HepG2 (cell line): ENCODE results near the gene FYB1. TPM values are rescaled to one million over a fixed set of nuclear protein-coding genes. Genes with fewer than 3 reads are reported as not detected.

Experiments
- ATAC-seq: fragments of 200-7000 bp; cut with Tn5 transposase; 3 replicates; pipeline ENCODE4 v1.9.1; 2020; ENCODE audit warnings: mild to moderate bottlenecking, moderate library complexity
- BruUV-seq: library from RNA; stranded (reverse); fragments of 400-500 nt; replicated peaks from 2 replicates; lab custom pipeline; 2021; lab: Mats Ljungman, UMichigan
- CTCF ChIA-PET: fragments of 300-600 bp; formaldehyde crosslinking; extraction: SDS; loops from one replicate; lab custom pipeline; 2021; ENCODE audit warnings: low total read pairs, inconsistent platforms, low intra/inter-chr PET ratio; lab: Yijun Ruan, JAX
- POLR2A ChIA-PET: fragments of 350-600 bp; sonication (Branson Sonifier 250); formaldehyde crosslinking; loops from one replicate; lab custom pipeline; 2020; ENCODE audit warnings: antibody characterized with exemption, inconsistent platforms; lab: Yijun Ruan, JAX
- DNase-seq: peaks from one replicate; pipeline ENCODE4 v3.0.0-alpha.2; 2015; ENCODE audit warnings: low spot score
- FAIRE-seq: peaks from 3 replicates; lab custom pipeline; 2011; peaks lifted over from hg19 to GRCh38; lab: Jason Lieb, UNC
- H2AFZ ChIP-seq: one replicate; pipeline ENCODE4 v1.6.1; 2011; ENCODE audit warnings: low read length, inconsistent platforms
- H3K27ac ChIP-seq: fragments of 300-600 bp; 3 replicates; pipeline ENCODE4 v1.8.0; 2011; ENCODE audit warnings: mixed run types, mild to moderate bottlenecking, mixed read lengths, low read length, inconsistent platforms; ENCODE audit not compliant: insufficient read depth; ENCODE audit errors: extremely low read length
- H3K27me3 ChIP-seq, 2 experiments: fragments of 200-600 bp in 1 of 2; 2 replicates in 1 of 2; 3 replicates in 1 of 2; pipeline versions ENCODE4 v1.6.0 to v1.8.0; 2011; ENCODE audit warnings: low read length in 2 of 2, mild to moderate bottlenecking in 2 of 2, moderate library complexity in 2 of 2, inconsistent platforms in 1 of 2; ENCODE audit not compliant: insufficient read depth in 2 of 2, control insufficient read depth in 1 of 2
- H3K36me3 ChIP-seq, 2 experiments: fragments of 200-600 bp in 1 of 2; replicated peaks in 1 of 2; 2 replicates in 1 of 2; 3 replicates in 1 of 2; pipeline versions ENCODE4 v1.5.1 to v1.8.0; 2011; ENCODE audit warnings: low read length in 2 of 2, inconsistent platforms in 1 of 2; ENCODE audit not compliant: insufficient read depth in 2 of 2, control insufficient read depth in 1 of 2
- H3K4me1 ChIP-seq: 2 replicates; pipeline ENCODE4 v1.5.1; 2012; ENCODE audit warnings: low read length, inconsistent platforms; ENCODE audit not compliant: insufficient read depth
- H3K4me2 ChIP-seq: 2 replicates; pipeline ENCODE4 v1.6.0; 2011; ENCODE audit warnings: low read depth, low read length, inconsistent platforms
- H3K4me3 ChIP-seq, 3 experiments: fragments of 200-600 bp in 1 of 3; sonication (generic), shearing (Covaris generic) in 1 of 3; replicated peaks in 1 of 3; 2 replicates each; pipeline ENCODE4 v1.5.1; 2011 to 2016; ENCODE audit warnings: low read length in 3 of 3, inconsistent platforms in 2 of 3, low read depth in 2 of 3, mild to moderate bottlenecking in 2 of 3, control low read depth in 1 of 3, mixed read lengths in 1 of 3; ENCODE audit not compliant: insufficient read depth in 1 of 3
- H3K79me2 ChIP-seq: one replicate; pipeline ENCODE4 v1.6.1; 2011; ENCODE audit warnings: low read length, inconsistent platforms; ENCODE audit not compliant: insufficient read depth
- H3K9ac ChIP-seq: 2 replicates; pipeline ENCODE4 v1.6.0; 2011; ENCODE audit warnings: mild to moderate bottlenecking, low read depth, low read length, inconsistent platforms; ENCODE audit not compliant: insufficient read depth
- H3K9me3 ChIP-seq: 2 replicates; pipeline ENCODE4 v1.5.1; 2012; ENCODE audit warnings: mild to moderate bottlenecking, low read length
- H4K20me1 ChIP-seq: 2 replicates; pipeline ENCODE4 v1.6.0; 2011; ENCODE audit warnings: inconsistent platforms, mild to moderate bottlenecking, low read length, moderate library complexity; ENCODE audit not compliant: insufficient read depth
- ATRX ChIP-seq: sonication (generic); formaldehyde crosslinking; IDR thresholded peaks from 2 replicates; pipeline ENCODE4 v1.4.0; 2020; ENCODE audit warnings: missing genetic modification reagents, borderline replicate concordance
- HDAC1 ChIP-seq: sonication (generic); formaldehyde crosslinking; IDR thresholded peaks from 2 replicates; pipeline ENCODE4 v1.5.1; 2020; ENCODE audit warnings: mild to moderate bottlenecking, missing genetic modification reagents
- HMG20A ChIP-seq: IDR thresholded peaks from 2 replicates; pipeline ENCODE4 v1.6.1; 2016; ENCODE audit warnings: borderline replicate concordance
- HNRNPK ChIP-seq: fragments of 200-400 bp; formaldehyde crosslinking; IDR thresholded peaks from 2 replicates; pipeline ENCODE4 v1.6.1; 2018; ENCODE audit warnings: low read length, low read depth, moderate library complexity, mild to moderate bottlenecking; ENCODE audit not compliant: poor library complexity, severe bottlenecking
- KLF11 ChIP-seq: IDR thresholded peaks from 2 replicates; pipeline ENCODE4 v1.6.1; 2016; ENCODE audit warnings: missing compliant biosample characterization
- TEF ChIP-seq: sonication (generic); formaldehyde crosslinking; IDR thresholded peaks from 2 replicates; pipeline ENCODE4 v1.5.0; 2020; ENCODE audit warnings: missing genetic modification reagents
- ZBTB1 ChIP-seq: sonication (generic); formaldehyde crosslinking; IDR thresholded peaks from 2 replicates; pipeline ENCODE4 v1.4.0; 2020; ENCODE audit warnings: missing genetic modification reagents, borderline replicate concordance
- ZBTB7B ChIP-seq: sonication (generic); formaldehyde crosslinking; IDR thresholded peaks from 2 replicates; pipeline ENCODE4 v1.4.0; 2020; ENCODE audit warnings: missing genetic modification reagents
- ZKSCAN8 ChIP-seq: IDR thresholded peaks from 2 replicates; pipeline ENCODE4 v1.6.1; 2016; ENCODE audit warnings: borderline replicate concordance, missing genetic modification reagents, missing compliant biosample characterization
- ZNF225 ChIP-seq: sonication (generic); formaldehyde crosslinking; IDR thresholded peaks from 2 replicates; pipeline ENCODE4 v1.4.0; 2020; ENCODE audit warnings: mild to moderate bottlenecking, missing genetic modification reagents
- ZNF430 ChIP-seq: sonication (generic); formaldehyde crosslinking; IDR thresholded peaks from 2 replicates; pipeline ENCODE4 v1.9.0; 2021; ENCODE audit warnings: mild to moderate bottlenecking, missing genetic modification reagents
- ZNF460 ChIP-seq: sonication (generic); formaldehyde crosslinking; IDR thresholded peaks from 2 replicates; pipeline ENCODE4 v1.5.1; 2020; ENCODE audit warnings: missing genetic modification reagents, mild to moderate bottlenecking, borderline replicate concordance
- ZNF614 ChIP-seq: IDR thresholded peaks from 2 replicates; pipeline ENCODE4 v1.6.1; 2018; ENCODE audit warnings: missing biosample characterization, missing genetic modification reagents, inconsistent platforms, borderline replicate concordance
- ZNF652 ChIP-seq: IDR thresholded peaks from 2 replicates; pipeline ENCODE4 v1.6.1; 2016; ENCODE audit warnings: low read depth, borderline replicate concordance
- WGBS: methylation state at CpG from one replicate; pipeline ENCODE4 v1.1.6; 2017; ENCODE audit warnings: low lambda C conversion rate; 5-methylcytosine and 5-hydroxymethylcytosine counted together
- in situ Hi-C: cut with HindIII; loops from 2 replicates; pipeline ENCODE4 v1.10.0; 2017; ENCODE audit warnings: low pct_unique_long_range_greater_than_20kb; ENCODE audit not compliant: extremely low pct_ligation_motif_present
- intact Hi-C: fragments of 100-400 bp; cut with micrococcal nuclease; formaldehyde crosslinking; loops from one replicate; pipeline ENCODE4 v1.10.0; 2022; ENCODE audit not compliant: unreplicated experiment
- polyA plus RNA-seq, 8 experiments: library from polyadenylated mRNA; depleted of rRNA in 3 of 8; stranded (reverse) in 7 of 8; unstranded in 1 of 8; fragments of >200 nt; fragmentation: Illumina TruSeq in 4 of 8; extraction: Trizol in 4 of 8; gene quantifications; 2 replicates each; pipeline versions ENCODE4 v1.2.1 to v1.2.3, GENCODE V29; 2011 to 2016; ENCODE audit warnings: low read depth in 4 of 8, missing spikeins in 1 of 8, mixed read lengths in 1 of 8; ENCODE audit not compliant: insufficient read depth in 1 of 8
- total RNA-seq, 5 experiments: library from RNA; depleted of rRNA; stranded (reverse); fragments of >200 nt; fragmentation: Illumina TruSeq; extraction: Trizol; gene quantifications; 2 replicates each; pipeline ENCODE4 v1.2.3, GENCODE V29; 2016; ENCODE audit warnings: low read depth in 1 of 5
- TF ChIP-seq, protein P1 (sequence below): sonication (generic); formaldehyde crosslinking; IDR thresholded peaks from 2 replicates; pipeline ENCODE4 v1.5.0; 2020; ENCODE audit warnings: missing genetic modification reagents
- TF ChIP-seq, protein P2 (sequence below): sonication (generic); formaldehyde crosslinking; IDR thresholded peaks from 2 replicates; pipeline ENCODE4 v1.4.0; 2020; ENCODE audit warnings: missing genetic modification reagents, borderline replicate concordance

The FYB1 gene
- total and polyA plus RNA-seq, 2 of the 13 experiments (the other 11 are each of a cell fraction or from before 2014, with no cell fraction given), result 0.03 TPM; not detected in 1

GRCh38 chr5:39160576-39161213 is 58.7 kb downstream of the FYB1 start (continued):
- TF ChIP-seq ZKSCAN8 (CRISPR knock-in tag), result no peak
- TF ChIP-seq, protein P1, sequence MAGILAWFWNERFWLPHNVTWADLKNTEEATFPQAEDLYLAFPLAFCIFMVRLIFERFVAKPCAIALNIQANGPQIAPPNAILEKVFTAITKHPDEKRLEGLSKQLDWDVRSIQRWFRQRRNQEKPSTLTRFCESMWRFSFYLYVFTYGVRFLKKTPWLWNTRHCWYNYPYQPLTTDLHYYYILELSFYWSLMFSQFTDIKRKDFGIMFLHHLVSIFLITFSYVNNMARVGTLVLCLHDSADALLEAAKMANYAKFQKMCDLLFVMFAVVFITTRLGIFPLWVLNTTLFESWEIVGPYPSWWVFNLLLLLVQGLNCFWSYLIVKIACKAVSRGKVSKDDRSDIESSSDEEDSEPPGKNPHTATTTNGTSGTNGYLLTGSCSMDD, result no peak
- TF ChIP-seq ZBTB7B, result no peak
- TF ChIP-seq HMG20A (CRISPR knock-in tag), result no peak
- no peak for TF ChIP-seq KLF11

DNA sequence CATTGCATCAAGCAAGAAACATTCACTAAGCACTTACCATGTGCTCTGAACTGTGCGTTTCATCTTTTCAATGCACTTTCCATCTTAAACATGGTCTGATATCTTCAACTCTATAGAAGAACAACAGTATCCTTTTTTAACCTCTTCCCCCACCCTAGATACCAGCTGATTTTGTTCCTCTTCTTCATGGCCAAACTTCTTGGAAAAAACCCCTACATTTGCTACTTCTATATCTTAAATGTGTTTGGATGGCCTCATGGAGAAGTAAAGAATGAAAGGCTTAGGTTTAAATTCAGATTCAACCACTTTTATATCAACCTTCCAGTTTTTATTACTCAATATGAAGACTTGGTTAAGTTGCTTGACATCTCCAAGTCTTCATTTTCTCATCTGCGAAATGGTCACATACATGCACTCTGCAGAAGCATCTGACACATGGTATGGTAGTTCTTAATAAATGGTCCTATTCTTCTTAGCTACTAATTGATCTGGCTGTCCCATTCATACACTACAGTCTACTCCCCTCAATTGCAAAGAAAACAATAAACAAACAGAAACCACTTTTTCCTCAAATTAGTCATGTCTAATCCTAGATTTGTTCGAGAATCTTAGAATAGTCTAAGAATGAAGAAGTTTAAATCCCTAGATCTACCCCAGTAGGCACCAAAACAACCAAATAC is 59.4 kb downstream of the FYB1 start:
- ATAC-seq (no peak), FAIRE-seq (no peak), DNase-seq (no peak)
- Histone ChIP-seq H3K4me2 (no peak overlapping the region), H3K27ac (no peak overlapping the region), H3K4me3 (no peak overlapping the region), H3K9ac (no peak overlapping the region), H3K79me2 (no peaks in the 10 kb centered on the region), H2AFZ (no peak overlapping the region), H3K36me3 (no peaks in the 10 kb centered on the region), H3K4me1 (no peaks in the 10 kb centered on the region), H3K27me3 (no peaks in the 10 kb centered on the region; a peak in 1 of 5 replicates), H3K9me3 (no peaks in the 10 kb centered on the region), H4K20me1 (no peaks in the 10 kb centered on the region)
- BruUV-seq, result no TSS peak
- CTCF ChIA-PET, result no interaction called here
- POLR2A ChIA-PET, result no interaction called here
- WGBS, result 31% methylated on average over 3 of the region's 3 CpGs
- in situ Hi-C loops (loop anchor here (10.0 kb wide), 1 partner anchor 125 kb away; no protein-coding TSS in a partner anchor), intact Hi-C loops (no loop called here)
- TF ChIP-seq ZNF614 (no peak), HNRNPK (no peak), ATRX (CRISPR knock-in tag) (no peak), ZNF225 (CRISPR knock-in tag) (no peak), ZNF430 (CRISPR knock-in tag) (no peak), TEF (CRISPR knock-in tag) (no peak), HDAC1 (CRISPR knock-in tag) (no peak), ZNF460 (CRISPR knock-in tag) (no peak), ZNF652 (CRISPR knock-in tag) (no peak), ZBTB1 (CRISPR knock-in tag) (no peak)
- TF ChIP-seq, protein P2, sequence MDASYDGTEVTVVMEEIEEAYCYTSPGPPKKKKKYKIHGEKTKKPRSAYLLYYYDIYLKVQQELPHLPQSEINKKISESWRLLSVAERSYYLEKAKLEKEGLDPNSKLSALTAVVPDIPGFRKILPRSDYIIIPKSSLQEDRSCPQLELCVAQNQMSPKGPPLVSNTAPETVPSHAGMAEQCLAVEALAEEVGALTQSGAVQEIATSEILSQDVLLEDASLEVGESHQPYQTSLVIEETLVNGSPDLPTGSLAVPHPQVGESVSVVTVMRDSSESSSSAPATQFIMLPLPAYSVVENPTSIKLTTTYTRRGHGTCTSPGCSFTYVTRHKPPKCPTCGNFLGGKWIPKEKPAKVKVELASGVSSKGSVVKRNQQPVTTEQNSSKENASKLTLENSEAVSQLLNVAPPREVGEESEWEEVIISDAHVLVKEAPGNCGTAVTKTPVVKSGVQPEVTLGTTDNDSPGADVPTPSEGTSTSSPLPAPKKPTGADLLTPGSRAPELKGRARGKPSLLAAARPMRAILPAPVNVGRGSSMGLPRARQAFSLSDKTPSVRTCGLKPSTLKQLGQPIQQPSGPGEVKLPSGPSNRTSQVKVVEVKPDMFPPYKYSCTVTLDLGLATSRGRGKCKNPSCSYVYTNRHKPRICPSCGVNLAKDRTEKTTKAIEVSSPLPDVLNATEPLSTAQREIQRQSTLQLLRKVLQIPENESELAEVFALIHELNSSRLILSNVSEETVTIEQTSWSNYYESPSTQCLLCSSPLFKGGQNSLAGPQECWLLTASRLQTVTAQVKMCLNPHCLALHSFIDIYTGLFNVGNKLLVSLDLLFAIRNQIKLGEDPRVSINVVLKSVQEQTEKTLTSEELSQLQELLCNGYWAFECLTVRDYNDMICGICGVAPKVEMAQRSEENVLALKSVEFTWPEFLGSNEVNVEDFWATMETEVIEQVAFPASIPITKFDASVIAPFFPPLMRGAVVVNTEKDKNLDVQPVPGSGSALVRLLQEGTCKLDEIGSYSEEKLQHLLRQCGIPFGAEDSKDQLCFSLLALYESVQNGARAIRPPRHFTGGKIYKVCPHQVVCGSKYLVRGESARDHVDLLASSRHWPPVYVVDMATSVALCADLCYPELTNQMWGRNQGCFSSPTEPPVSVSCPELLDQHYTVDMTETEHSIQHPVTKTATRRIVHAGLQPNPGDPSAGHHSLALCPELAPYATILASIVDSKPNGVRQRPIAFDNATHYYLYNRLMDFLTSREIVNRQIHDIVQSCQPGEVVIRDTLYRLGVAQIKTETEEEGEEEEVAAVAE, result no peak
